Right cardiac atrium (tissue), 5 donors: ENCODE measurements around the gene GPR39. TPM values are rescaled to one million over a fixed set of nuclear protein-coding genes. Genes with fewer than 3 reads are reported as not detected.
A peak's percentile ranks its signal among the peaks of the same experiment; 100 is the strongest.

Experiments used
- ATAC-seq, 2 donors: fragments of 200-7000 bp; cut with Tn5 transposase; one replicate each; pipeline versions ENCODE4 v1.8.0 to v1.9.1; 2020; ENCODE audit warnings: moderate library complexity in 2 of 2, mild to moderate bottlenecking in 1 of 2
- DNase-seq, 3 donors: peaks; one replicate each; pipeline ENCODE4 v3.0.0-alpha.2; 2020
- H3K27ac ChIP-seq: one replicate; pipeline ENCODE4 v1.5.1; 2013; ENCODE audit warnings: mild to moderate bottlenecking, low read length, control low read depth, moderate library complexity
- H3K27me3 ChIP-seq: one replicate; pipeline ENCODE4 v1.6.1; 2013; ENCODE audit not compliant: control insufficient read depth, insufficient read depth
- H3K4me1 ChIP-seq: one replicate; pipeline ENCODE4 v1.6.1; 2013; ENCODE audit warnings: low read length; ENCODE audit not compliant: control insufficient read depth, insufficient read depth
- H3K4me3 ChIP-seq: one replicate; pipeline ENCODE4 v1.5.1; 2013; ENCODE audit warnings: low read length, control low read depth
- H3K9me3 ChIP-seq: one replicate; pipeline ENCODE4 v1.6.1; 2013; ENCODE audit warnings: low read length; ENCODE audit not compliant: control insufficient read depth
- WGBS: extraction: QIAGEN DNeasy Blood & Tissue Kit; methylation state at CpG from one replicate; pipeline ENCODE4 v1.1.7; 2013; 5-methylcytosine and 5-hydroxymethylcytosine counted together
- intact Hi-C, 4 donors: fragments of 100-400 bp; cut with DNase I; formaldehyde crosslinking; loops; one replicate each; pipeline versions ENCODE4 v1.11.0 to v1.14.0; 2022 to 2023
- polyA plus RNA-seq: library from polyadenylated mRNA; stranded (reverse); fragments of 200-250 nt; gene quantifications from one replicate; pipeline ENCODE4 v1.2.3, GENCODE V29; 2013
- total RNA-seq, 4 donors: library from RNA; stranded (reverse); fragmentation: NEBNext Ultra II Directional; extraction: Animal tissue kit (Norgen Biotek cat#: 25700); gene quantifications; one replicate each; pipeline ENCODE4 v1.2.1, GENCODE V29; 2021
- donor health status: healthy with polysubstance abuse.
- donor health status: DM: no; HTN: yes; CAD: no.
- donor health status: DM: no; HTN: no; CAD: no.
- donor health status: DM: no; HTN: yes; CAD: no; lungs with severe emphysema.
- donor health status: DM: yes; HTN: yes; CAD: no.

Gene GPR39
- total and polyA plus RNA-seq, 5 donors: not detected

GRCh38 chr2:132414081-132414480, 2.5 kb upstream of the GPR39 start:
- ATAC-seq (no peak), DNase-seq (no peak)
- Histone ChIP-seq H3K4me1 (peaks cover 2% of the 10 kb centered on the region), H3K4me3 (no peak overlapping the region), H3K27ac (no peak overlapping the region), H3K9me3 (no peaks in the 10 kb centered on the region), H3K27me3 (no peaks in the 10 kb centered on the region)
- intact Hi-C loops: no loop called here
- WGBS: 86% methylated on average over 6 of the region's 6 CpGs

- Histone ChIP-seq H3K4me3 (peak overlapping the region; percentile 43), H3K4me1 (peaks cover 2% of the 10 kb centered on the region), H3K9me3 (no peaks in the 10 kb centered on the region), H3K27ac (no peak overlapping the region), H3K27me3 (no peaks in the 10 kb centered on the region)
- DNase-seq: peak in 1 of 3 donors; percentile 60
- intact Hi-C loops: no loop called here
- WGBS: 46% methylated on average over 9 of the region's 9 CpGs
- ATAC-seq: peak in 1 of 2 donors; percentile 22
Measured at GRCh38 chr2:132415256-132415914, 1.2 kb upstream of the GPR39 start.

GRCh38 chr2:132415915-132416722, 486 bp upstream of the GPR39 start:
- H3K4me1 ChIP-seq: peaks cover 2% of the 10 kb centered on the region
- H3K4me3 ChIP-seq: peak overlapping the region; percentile 43
- WGBS: 3% methylated on average over 60 of the region's 60 CpGs
- H3K27ac ChIP-seq: no peak overlapping the region
- ATAC-seq: peak; percentile 83 to 91
- DNase-seq: peak; percentile 67 to 75 (median 74)
- no peaks in the 10 kb centered on the region for H3K27me3 ChIP-seq
- no peaks in the 10 kb centered on the region for H3K9me3 ChIP-seq
- intact Hi-C loops: no loop called here

DNA sequence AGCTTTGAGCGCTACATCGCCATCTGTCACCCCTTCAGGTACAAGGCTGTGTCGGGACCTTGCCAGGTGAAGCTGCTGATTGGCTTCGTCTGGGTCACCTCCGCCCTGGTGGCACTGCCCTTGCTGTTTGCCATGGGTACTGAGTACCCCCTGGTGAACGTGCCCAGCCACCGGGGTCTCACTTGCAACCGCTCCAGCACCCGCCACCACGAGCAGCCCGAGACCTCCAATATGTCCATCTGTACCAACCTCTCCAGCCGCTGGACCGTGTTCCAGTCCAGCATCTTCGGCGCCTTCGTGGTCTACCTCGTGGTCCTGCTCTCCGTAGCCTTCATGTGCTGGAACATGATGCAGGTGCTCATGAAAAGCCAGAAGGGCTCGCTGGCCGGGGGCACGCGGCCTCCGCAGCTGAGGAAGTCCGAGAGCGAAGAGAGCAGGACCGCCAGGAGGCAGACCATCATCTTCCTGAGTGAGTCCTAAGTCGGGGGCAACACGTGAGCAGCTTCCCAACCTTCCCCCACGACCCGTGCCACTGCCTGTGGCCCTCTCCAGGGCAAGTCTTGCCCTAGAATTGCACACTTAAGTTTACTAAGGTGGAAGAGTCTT, 928 bp downstream of the GPR39 start:
- Histone ChIP-seq H3K4me1 (peaks cover 2% of the 10 kb centered on the region), H3K27me3 (no peaks in the 10 kb centered on the region), H3K27ac (no peak overlapping the region), H3K9me3 (no peaks in the 10 kb centered on the region), H3K4me3 (no peak overlapping the region)
- 96% methylated on average over 30 of the region's 30 CpGs for WGBS
- ATAC-seq (no peak), DNase-seq (peak in 1 of 3 donors; percentile 38)
- intact Hi-C loops: no loop called here

GRCh38 chr2:132419235-132419634, 2.6 kb downstream of the GPR39 start:
- 83% methylated on average over 3 of the region's 3 CpGs for WGBS
- peaks cover 2% of the 10 kb centered on the region for H3K4me1 ChIP-seq
- DNase-seq (no peak), ATAC-seq (no peak)
- H3K4me3 ChIP-seq: no peak overlapping the region
- no peaks in the 10 kb centered on the region for H3K27me3 ChIP-seq
- no peaks in the 10 kb centered on the region for H3K9me3 ChIP-seq
- H3K27ac ChIP-seq: no peak overlapping the region
- intact Hi-C loops: no loop called here

- Histone ChIP-seq H3K27me3 (no peaks in the 10 kb centered on the region), H3K4me3 (no peak overlapping the region), H3K27ac (no peak overlapping the region), H3K4me1 (peaks cover 2% of the 10 kb centered on the region), H3K9me3 (no peaks in the 10 kb centered on the region)
- intact Hi-C loops: no loop called here
- ATAC-seq: no peak
- no peak for DNase-seq
- WGBS: 79% methylated on average over 6 of the region's 6 CpGs
Measured at GRCh38 chr2:132419941-132420340, 3.3 kb downstream of the GPR39 start.

DNA sequence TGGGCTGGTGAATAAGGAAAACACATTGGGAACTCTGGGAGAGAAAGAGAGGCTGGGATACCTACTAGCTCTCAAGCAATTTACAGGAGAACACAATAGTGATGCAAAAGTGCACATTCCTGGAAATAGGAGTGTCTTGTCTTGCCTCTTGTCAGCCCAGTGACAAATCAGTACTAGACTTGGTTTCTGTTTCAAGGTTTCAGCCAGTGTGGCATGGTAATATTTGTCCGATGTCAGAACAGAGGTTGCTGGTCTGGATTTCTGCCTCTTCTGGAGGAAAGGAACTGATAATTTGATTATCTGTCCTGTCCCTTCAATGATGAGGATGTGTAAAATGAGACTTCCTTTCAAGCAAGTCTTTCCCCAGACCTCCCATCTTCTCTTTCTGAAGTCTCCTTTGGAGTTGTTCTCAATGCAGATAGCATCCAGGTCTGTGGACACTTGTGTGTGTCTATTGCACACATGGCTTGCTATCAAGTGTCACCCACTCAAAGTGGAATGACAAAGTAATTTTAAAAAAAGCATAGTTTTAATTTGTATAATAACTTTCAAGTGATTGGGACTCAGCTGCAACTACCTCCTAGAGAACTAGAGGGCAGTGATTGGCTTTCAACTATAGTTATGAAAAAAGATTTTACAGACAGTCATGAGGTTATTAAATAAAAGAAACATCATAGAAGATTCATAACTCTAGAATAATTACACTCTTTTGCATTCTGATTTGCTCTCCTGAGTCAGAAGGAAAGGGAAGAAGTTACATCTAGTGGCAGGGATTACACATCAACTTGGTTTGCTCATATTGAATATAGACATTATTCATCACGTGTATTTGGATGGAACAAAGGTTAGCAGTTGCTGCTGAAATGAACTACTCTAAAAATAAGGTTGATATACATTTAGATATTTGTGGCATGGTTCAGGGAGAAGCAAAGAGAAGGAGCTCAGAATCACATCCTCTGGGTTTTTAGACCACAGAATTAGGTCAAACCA, 4.5 kb downstream of the GPR39 start:
- no peaks in the 10 kb centered on the region for H3K27me3 ChIP-seq
- DNase-seq (no peak), ATAC-seq (no peak)
- intact Hi-C loops: no loop called here
- no peak overlapping the region for H3K27ac ChIP-seq
- H3K4me1 ChIP-seq: no peaks in the 10 kb centered on the region
- no peaks in the 10 kb centered on the region for H3K9me3 ChIP-seq
- no peak overlapping the region for H3K4me3 ChIP-seq
- WGBS: 73% methylated on average over 2 of the region's 2 CpGs

GRCh38 chr2:132422736-132423135, 6.1 kb downstream of the GPR39 start:
- no peaks in the 10 kb centered on the region for H3K9me3 ChIP-seq
- H3K27me3 ChIP-seq: no peaks in the 10 kb centered on the region
- 92% methylated on average over 6 of the region's 6 CpGs for WGBS
- no peak overlapping the region for H3K27ac ChIP-seq
- H3K4me1 ChIP-seq: no peaks in the 10 kb centered on the region
- ATAC-seq: no peak
- DNase-seq: no peak
- H3K4me3 ChIP-seq: no peak overlapping the region
- intact Hi-C loops: no loop called here

GRCh38 chr2:132424526-132425121, 8.0 kb downstream of the GPR39 start:
- Histone ChIP-seq H3K4me1 (no peaks in the 10 kb centered on the region), H3K27ac (no peak overlapping the region), H3K9me3 (no peaks in the 10 kb centered on the region), H3K4me3 (no peak overlapping the region), H3K27me3 (no peaks in the 10 kb centered on the region)
- ATAC-seq (peak; percentile 68 to 80), DNase-seq (peak in 2 of 3 donors; percentile 23 to 49)
- intact Hi-C loops: no loop called here
- 74% methylated on average over 5 of the region's 5 CpGs for WGBS

- H3K4me1 ChIP-seq: no peaks in the 10 kb centered on the region
- no peak overlapping the region for H3K4me3 ChIP-seq
- no peak overlapping the region for H3K27ac ChIP-seq
- intact Hi-C loops: no loop called here
- H3K9me3 ChIP-seq: no peaks in the 10 kb centered on the region
- 51% methylated on average over 3 of the region's 3 CpGs for WGBS
- DNase-seq (no peak), ATAC-seq (no peak)
- no peaks in the 10 kb centered on the region for H3K27me3 ChIP-seq
Measured at GRCh38 chr2:132426033-132426432, 9.4 kb downstream of the GPR39 start.
